AG09319 (cell line): ENCODE data around the gene RAB26.
"Not testable (repeated sequence)": the region's sequence is repeated elsewhere in the genome, so short reads cannot be mapped to it uniquely, and the experiment has no call there.

Experiments
- DNase-seq: peaks from one replicate; pipeline ENCODE4 v3.0.0-alpha.2; 2010; ENCODE audit warnings: low read depth; ENCODE audit errors: extremely low read depth
- TF ChIP-seq, protein P1 (sequence below): IDR thresholded peaks from 2 replicates; pipeline ENCODE4 v1.5.1; 2011; ENCODE audit warnings: low read depth, mild to moderate bottlenecking, inconsistent platforms, low read length, moderate library complexity

Gene RAB26

DNA sequence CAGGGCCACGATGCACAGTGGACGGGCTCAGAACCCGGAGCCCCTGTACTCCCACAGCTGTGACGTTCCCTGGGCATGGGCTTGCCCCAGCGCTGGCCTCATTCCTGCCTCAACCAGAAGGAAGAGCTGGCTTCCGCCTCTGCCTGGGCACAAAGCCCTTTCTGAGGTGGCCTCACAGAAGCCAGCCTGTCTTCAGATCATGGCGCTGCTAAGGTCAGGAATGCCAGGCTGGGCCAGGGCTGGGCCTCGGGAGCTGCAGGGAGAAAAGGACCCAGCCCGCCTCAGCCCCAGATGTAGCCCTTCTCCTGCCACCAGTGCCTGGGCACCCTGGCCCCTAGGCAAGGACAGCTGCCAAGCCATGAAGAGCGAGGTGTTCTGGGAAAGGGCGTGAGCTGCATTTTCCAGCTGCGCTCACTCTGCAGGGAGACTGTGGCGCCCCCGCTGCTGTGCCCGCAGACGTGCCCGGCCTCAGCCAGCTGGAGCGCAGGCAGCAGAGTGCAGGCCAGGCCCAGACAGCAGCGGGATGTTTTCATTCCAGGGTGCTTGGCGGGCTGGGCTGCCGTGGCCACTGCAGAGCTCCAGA, 22.2 kb upstream of the RAB26 start:
- not testable (repeated sequence) for DNase-seq

DNA sequence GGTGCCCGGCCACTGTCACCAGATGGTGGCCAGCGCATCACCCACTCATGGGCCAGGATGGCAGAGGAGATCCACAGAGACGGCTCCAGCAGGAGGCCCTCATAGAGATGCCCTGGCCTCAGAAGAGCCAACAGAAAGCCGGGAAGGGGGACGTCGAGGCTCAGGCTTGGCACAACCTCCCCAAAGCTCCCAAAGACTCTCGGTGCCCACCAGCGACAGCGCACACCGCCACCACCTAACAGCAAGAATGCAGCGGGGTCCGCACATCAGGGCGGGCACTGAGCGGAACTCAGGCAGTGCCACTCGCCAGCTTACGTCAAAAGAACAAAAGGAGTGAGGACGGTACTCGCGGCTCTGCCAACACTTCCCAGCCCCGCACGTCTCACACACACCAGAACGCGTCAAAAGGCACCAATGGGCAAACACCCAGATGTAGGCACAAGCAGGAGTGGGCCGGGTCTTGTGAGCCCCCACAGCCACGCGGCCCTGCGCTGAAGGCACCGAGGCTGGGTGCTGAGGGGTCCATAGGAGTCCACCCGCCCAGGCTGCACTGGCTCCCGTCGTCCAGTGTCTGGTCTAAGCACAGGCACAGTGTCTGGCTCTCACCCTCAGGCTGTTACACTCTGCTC, 21.4 kb upstream of the RAB26 start:
- DNase-seq, result not testable (repeated sequence)

- not testable (repeated sequence) for DNase-seq
These were observed 20.7 kb upstream of the RAB26 start for GRCh38 chr16:2127630-2128280.

DNA sequence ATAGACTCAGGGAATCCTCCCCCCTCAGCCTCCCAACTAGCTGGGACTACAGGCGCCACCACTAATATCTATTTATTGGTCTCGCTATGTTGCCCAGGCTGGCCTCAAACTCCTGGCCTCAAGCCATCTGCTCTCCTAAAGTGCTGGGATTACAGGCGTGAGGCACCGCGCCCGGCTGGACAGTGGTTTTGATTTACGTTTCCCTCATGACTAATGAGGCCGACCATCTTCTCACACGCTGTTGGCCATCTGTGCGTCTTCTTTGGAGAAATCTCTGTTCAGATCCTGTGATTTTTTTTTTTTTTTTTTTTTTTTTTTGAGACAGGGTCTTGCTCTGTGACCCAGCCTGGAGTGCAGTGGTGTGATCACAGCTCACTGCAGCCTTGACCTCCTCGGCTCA, 19.2 kb upstream of the RAB26 start:
- not testable (repeated sequence) for DNase-seq

DNA sequence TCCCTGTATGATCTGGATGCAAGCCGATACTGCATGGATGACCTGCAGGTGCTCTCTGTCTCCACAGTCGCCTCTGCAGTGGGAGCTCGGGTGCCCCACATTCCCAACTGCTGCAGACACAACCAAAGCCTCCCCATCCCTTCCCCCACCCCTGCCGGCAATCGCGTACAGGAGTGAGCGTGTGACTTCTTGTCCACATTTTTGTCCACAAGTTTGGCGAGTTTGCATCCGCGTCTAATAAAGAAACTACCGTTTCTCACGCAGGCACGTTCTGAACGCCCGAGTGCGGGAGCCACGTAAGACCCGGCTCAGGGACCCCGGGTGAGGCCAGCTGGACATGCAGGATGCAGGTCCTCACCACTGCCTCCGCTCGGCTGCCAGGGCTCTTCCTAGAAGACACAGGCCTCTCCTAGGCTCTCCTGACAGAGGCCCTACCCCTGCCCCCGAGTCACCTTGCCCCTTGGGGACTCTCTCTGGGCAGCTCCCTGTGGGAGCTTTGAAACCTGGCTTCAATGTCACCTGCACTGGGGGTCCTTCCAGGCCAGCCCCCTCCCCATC, 18.5 kb upstream of the RAB26 start:
- not testable (repeated sequence) for DNase-seq

DNA sequence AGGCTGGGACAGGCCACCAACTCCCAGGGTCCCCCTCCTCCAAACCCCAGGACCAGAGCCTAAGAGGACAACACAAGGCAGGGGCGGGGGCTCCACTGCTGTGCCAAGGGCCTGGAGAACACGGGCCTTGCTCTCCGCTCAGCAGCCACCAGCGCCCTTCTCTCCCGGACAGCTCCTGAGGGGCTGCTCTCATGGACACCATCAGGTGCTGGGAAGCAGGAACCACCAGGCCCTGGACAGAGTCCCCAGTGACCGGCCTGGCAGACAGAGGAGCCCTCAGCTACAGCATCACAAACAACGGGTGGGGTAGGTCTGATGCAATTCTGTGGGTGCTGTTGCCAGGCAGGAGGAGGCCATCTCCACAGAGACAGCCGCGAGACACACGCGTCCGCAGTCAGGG, 14.6 kb upstream of the RAB26 start:
- not testable (repeated sequence) for DNase-seq

DNA sequence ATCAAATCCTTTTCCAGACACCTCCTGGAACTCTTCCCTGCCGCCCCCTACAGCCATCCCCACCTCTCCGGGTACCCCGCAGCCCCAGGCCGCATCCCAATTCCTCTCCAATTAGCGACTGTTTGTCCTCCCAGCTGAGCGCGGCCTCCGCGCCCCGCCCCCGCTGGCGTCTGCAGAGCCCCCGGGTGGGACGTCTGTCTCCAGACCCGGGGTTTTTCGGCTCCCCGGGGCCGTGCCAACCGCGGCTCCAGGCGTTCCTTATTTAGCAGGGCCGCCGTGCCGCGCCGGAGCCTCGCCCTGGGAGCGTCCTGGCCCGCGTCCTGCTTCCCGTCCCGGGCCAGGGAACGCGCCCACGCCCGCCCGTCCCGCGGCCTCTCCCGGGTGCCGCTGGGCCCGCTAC, 13.4 kb upstream of the RAB26 start:
- DNase-seq, result not testable (repeated sequence)

DNA sequence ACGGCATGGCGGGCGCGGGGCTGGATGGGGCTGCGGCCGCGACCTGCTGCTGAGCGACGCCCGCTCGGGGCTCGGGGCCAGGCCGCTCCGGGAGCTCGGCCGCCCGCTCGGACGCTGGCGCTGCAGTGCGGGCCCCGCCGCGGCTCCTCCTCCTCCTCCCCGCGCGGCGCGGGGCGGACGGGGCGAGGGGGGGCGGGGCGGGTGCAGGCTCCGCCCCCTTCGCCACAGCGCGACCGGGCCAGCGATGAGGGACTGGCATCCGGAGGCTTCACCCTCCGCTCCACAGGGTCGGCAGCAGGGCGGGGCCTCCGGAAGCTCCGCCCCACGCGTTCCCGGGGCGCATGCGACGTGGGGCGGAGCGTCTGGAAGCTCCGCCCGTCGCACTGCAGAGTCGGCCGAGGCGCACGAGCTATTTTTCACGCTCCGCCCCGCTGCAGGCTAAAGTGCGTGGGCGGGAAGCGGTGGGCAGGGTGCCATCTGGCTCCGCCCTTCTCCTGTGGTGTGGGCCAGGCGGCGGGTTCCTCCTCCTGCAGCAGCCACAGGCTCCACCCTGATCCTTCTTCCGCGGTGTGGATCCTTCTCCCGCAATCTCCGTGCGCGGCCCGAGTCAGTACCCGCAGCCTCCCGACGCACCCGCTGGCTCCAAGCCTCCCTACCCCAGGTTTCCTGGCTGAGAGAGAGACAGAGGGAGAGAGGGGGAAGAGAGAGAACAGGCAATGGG, 12.5 kb upstream of the RAB26 start, which contains the start of gene PKD1:
Gene PKD1 (minus strand): TSS at position 129 of the 721 bp plus-strand sequence. CDS start 209 bp downstream, outside the sequence.
- peak; percentile 90 for DNase-seq

DNA sequence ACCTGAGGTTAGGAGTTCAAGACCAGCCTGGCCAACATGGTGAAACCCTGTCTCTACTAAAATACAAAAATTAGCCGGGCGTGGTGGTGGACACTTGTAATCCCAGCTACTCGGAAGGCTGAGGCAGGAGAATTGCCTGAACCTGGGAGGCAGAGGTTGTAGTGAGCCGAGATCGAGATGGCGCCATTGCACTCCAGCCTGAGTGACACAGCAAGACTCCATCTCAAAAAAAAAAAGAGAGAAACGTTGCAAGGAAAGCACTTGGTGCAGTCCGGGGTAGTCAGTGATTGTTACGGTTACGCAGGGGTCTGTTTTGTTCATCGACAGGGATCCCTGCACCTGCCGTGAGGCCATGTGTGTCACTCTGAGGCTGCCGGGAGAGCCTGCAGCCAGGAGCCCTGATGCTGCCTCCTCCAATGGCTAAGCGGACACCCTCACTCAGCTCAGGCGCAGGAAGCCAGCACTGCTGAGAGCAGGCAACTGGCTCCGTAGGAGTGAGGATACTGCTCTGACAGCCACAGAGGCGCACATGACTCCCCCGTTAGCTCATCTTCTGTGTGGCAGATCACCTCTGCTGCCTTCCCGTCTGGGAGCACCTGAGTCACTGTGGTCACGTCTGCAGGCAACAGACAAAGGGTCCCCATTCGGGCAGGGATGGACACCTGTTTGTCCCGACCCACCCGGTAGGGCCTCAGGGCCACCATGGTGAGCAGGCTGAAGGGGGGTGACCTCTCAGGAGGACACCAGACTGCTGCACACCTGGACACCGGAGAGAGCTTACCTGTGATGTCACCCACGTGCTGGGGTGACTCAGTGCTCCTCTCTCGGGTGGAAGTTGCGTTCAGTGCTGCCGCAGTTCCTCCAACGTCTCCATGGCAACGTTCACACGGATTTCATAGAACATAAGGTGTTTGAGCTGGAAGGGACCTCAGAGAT, 5.2 kb upstream of the RAB26 start:
- TF ChIP-seq, protein P1, sequence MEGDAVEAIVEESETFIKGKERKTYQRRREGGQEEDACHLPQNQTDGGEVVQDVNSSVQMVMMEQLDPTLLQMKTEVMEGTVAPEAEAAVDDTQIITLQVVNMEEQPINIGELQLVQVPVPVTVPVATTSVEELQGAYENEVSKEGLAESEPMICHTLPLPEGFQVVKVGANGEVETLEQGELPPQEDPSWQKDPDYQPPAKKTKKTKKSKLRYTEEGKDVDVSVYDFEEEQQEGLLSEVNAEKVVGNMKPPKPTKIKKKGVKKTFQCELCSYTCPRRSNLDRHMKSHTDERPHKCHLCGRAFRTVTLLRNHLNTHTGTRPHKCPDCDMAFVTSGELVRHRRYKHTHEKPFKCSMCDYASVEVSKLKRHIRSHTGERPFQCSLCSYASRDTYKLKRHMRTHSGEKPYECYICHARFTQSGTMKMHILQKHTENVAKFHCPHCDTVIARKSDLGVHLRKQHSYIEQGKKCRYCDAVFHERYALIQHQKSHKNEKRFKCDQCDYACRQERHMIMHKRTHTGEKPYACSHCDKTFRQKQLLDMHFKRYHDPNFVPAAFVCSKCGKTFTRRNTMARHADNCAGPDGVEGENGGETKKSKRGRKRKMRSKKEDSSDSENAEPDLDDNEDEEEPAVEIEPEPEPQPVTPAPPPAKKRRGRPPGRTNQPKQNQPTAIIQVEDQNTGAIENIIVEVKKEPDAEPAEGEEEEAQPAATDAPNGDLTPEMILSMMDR, result no peak
- no peak for DNase-seq

DNA sequence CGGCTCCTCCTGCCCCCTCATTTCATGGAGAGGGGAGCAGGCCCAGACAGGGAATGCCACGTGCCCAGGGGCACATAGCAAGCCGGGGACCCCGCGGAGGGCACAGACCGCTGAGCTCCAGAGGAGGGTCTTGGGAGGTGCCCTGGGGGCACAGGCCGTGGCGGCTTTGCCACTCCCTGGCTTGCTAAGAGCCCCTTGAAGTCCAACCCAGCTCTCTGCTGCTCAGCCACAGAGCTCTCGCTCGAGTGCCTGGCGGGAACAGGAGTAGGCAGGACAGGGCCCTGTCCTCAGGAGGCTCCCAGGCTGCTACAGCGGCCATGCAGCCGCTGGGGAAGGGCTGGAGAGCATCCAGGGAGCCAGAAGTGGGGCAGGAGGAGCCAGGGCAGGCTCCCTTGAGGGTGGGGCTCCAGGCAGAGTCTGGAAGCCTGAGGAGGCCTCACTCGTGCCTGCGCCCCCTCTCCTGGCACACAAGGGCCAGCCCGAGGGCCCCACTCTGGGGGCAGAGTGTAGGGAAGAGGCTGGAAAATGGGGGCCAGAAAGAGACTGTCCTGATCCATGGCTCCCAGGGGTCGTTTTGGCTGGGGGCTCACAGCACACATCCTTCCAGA, 4.4 kb upstream of the RAB26 start:
- TF ChIP-seq, protein P1, result no peak
- no peak for DNase-seq

GRCh38 chr16:2145843-2146242, 2.6 kb upstream of the RAB26 start:
- TF ChIP-seq, protein P1, result no peak

More at GRCh38 chr16:2145843-2146242, 2.6 kb upstream of the RAB26 start:
- DNase-seq, result no peak
